22Rv1 (cell line): ENCODE data around the gene SLC2A9.

Source experiments
- ZFX ChIP-seq: fragments of 450-650 bp; IDR thresholded peaks from 2 replicates; pipeline ENCODE4 v1.6.1; 2017; ENCODE audit warnings: antibody characterized with exemption, borderline replicate concordance
- TF ChIP-seq, protein P1 (sequence below): fragments of 450-650 bp; IDR thresholded peaks from 2 replicates; pipeline ENCODE4 v1.5.1; 2017; ENCODE audit warnings: mild to moderate bottlenecking

- TF ChIP-seq, protein P1, sequence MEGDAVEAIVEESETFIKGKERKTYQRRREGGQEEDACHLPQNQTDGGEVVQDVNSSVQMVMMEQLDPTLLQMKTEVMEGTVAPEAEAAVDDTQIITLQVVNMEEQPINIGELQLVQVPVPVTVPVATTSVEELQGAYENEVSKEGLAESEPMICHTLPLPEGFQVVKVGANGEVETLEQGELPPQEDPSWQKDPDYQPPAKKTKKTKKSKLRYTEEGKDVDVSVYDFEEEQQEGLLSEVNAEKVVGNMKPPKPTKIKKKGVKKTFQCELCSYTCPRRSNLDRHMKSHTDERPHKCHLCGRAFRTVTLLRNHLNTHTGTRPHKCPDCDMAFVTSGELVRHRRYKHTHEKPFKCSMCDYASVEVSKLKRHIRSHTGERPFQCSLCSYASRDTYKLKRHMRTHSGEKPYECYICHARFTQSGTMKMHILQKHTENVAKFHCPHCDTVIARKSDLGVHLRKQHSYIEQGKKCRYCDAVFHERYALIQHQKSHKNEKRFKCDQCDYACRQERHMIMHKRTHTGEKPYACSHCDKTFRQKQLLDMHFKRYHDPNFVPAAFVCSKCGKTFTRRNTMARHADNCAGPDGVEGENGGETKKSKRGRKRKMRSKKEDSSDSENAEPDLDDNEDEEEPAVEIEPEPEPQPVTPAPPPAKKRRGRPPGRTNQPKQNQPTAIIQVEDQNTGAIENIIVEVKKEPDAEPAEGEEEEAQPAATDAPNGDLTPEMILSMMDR, result no peak
- no peak for TF ChIP-seq ZFX
These were observed 56.4 kb downstream of the SLC2A9 start for GRCh38 chr4:9964879-9965278.
